Left lung (tissue), 10 donors: ENCODE data around the gene NALF2. TPM values are rescaled to one million over a fixed set of nuclear protein-coding genes. Genes with fewer than 3 reads are reported as not detected.

ENCODE experiments used
- ATAC-seq: fragments of 200-7000 bp; cut with Tn5 transposase; one replicate; pipeline ENCODE4 v1.9.1; 2020; ENCODE audit warnings: moderate library complexity
- DNase-seq, 4 donors: peaks; one replicate each; pipeline ENCODE4 v3.0.0-alpha.2; 2013 to 2020
- H3K27ac ChIP-seq, 2 donors: fragments of 200-600 bp; sonication (generic) in 1 of 2; one replicate each; pipeline versions ENCODE4 v1.5.0 to v1.8.0; 2020 to 2021
- H3K27me3 ChIP-seq, 2 donors: fragments of 200-600 bp; sonication (generic) in 1 of 2; one replicate each; pipeline versions ENCODE4 v1.5.0 to v1.8.0; 2020 to 2021
- H3K36me3 ChIP-seq, 2 donors: fragments of 200-600 bp; sonication (generic) in 1 of 2; one replicate each; pipeline versions ENCODE4 v1.5.0 to v1.8.0; 2020 to 2021
- H3K4me1 ChIP-seq, 2 donors: fragments of 200-600 bp; one replicate each; pipeline ENCODE4 v1.8.0; 2021
- H3K4me3 ChIP-seq, 2 donors: fragments of 200-600 bp; sonication (generic) in 1 of 2; one replicate each; pipeline versions ENCODE4 v1.5.0 to v1.8.0; 2020 to 2021; ENCODE audit warnings: mild to moderate bottlenecking in 1 of 2
- H3K9me3 ChIP-seq, 2 donors: fragments of 200-600 bp; sonication (generic) in 1 of 2; one replicate each; pipeline versions ENCODE4 v1.5.0 to v1.8.0; 2020 to 2021
- intact Hi-C, 2 donors: fragments of 100-400 bp; cut with DNase I; formaldehyde crosslinking; loops; one replicate each; pipeline versions ENCODE4 v1.11.2 to v1.14.2; 2022
- polyA plus RNA-seq, 6 donors: library from polyadenylated mRNA; unstranded; fragments of 120-200 nt; gene quantifications; one replicate each; pipeline ENCODE4 v1.2.1, GENCODE V29; 2013; ENCODE audit not compliant: insufficient read length in 6 of 6
- total RNA-seq, 2 donors: library from RNA; stranded (reverse); fragmentation: NEBNext Ultra II Directional; extraction: Animal tissue kit (Norgen Biotek cat#: 25700); gene quantifications; one replicate each; pipeline ENCODE4 v1.2.1, GENCODE V29; 2021
- TF ChIP-seq, protein P1 (sequence below), 2 donors: fragments of 200-600 bp; sonication (generic) in 1 of 2; IDR thresholded peaks; one replicate each; pipeline versions ENCODE4 v1.5.0 to v1.8.0; 2021; ENCODE audit warnings: antibody characterized with exemption in 2 of 2
- donor health status: DM: no; HTN: yes; CAD: no.
- donor health status: DM: no; HTN: no; CAD: no.

Gene NALF2
- total and polyA plus RNA-seq, 8 donors, result 0.03 to 0.26 (median 0.17) TPM; not detected in 1

DNA sequence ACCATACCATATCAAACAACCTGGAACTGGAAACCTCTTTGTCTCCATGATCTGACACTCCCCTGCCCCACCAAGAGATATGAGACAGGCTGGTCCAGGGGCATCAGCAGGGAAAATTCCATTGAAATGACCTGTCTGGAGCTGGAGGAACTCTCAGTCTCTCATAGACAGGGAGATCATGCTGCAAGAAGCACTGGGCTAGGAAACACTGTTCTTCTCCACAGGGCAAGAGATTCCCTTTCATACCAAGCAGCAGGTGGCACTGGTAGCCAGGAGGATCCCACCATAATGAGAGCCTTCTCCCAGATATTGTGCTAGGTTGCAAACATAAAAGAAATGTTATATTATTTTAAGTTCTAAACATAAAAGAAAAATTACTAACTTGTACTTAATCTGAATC lies 14.5 kb upstream of the NALF2 start:
- intact Hi-C loops, result no loop called here
- TF ChIP-seq, protein P1, sequence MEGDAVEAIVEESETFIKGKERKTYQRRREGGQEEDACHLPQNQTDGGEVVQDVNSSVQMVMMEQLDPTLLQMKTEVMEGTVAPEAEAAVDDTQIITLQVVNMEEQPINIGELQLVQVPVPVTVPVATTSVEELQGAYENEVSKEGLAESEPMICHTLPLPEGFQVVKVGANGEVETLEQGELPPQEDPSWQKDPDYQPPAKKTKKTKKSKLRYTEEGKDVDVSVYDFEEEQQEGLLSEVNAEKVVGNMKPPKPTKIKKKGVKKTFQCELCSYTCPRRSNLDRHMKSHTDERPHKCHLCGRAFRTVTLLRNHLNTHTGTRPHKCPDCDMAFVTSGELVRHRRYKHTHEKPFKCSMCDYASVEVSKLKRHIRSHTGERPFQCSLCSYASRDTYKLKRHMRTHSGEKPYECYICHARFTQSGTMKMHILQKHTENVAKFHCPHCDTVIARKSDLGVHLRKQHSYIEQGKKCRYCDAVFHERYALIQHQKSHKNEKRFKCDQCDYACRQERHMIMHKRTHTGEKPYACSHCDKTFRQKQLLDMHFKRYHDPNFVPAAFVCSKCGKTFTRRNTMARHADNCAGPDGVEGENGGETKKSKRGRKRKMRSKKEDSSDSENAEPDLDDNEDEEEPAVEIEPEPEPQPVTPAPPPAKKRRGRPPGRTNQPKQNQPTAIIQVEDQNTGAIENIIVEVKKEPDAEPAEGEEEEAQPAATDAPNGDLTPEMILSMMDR (IDR thresholded peaks at IDR 0.05), result no peak

DNA sequence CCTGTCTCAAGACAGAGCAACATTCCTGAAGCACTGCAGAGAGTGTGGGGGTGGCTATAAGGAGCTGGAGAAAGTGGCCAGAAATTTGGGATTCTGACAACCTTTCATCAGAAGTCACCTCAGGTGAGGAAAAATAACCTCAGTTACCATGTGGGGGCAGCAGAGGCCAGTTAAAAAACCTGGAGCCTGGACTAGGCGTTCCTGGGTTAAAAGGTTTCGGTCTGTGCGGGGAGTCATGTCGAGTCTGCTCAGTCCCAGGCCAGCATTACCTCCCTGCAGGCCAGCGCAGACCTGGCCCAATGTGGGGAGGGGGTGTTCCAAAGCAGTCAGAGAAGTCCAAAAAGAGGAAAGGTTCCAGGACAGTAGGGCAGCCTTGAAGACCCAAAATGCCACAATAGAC lies 10.9 kb upstream of the NALF2 start:
- TF ChIP-seq, protein P1 (IDR thresholded peaks at IDR 0.05), result peak in 1 of 2 donors; percentile 22
- Histone ChIP-seq H3K4me1 (no peaks in the 10 kb centered on the region), H3K36me3 (no peaks in the 10 kb centered on the region), H3K27me3 (peaks cover 0 to 19% of the 10 kb centered on the region in 2 donors), H3K4me3 (no peak overlapping the region), H3K9me3 (no peaks in the 10 kb centered on the region), H3K27ac (no peak overlapping the region)
- intact Hi-C loops, result no loop called here
- peak; percentile 73 for ATAC-seq
- peak in 1 of 4 donors; percentile 5 for DNase-seq

More for the DNA sequence above, 14.5 kb upstream of the NALF2 start:
- no peaks in the 10 kb centered on the region for H3K4me1 ChIP-seq
- H3K9me3 ChIP-seq, result no peaks in the 10 kb centered on the region
- H3K4me3 ChIP-seq, result no peak overlapping the region
- DNase-seq (no peak), ATAC-seq (no peak)
- no peaks in the 10 kb centered on the region for H3K36me3 ChIP-seq
- peaks cover 0 to 21% of the 10 kb centered on the region in 2 donors for H3K27me3 ChIP-seq
- no peak overlapping the region for H3K27ac ChIP-seq

DNA sequence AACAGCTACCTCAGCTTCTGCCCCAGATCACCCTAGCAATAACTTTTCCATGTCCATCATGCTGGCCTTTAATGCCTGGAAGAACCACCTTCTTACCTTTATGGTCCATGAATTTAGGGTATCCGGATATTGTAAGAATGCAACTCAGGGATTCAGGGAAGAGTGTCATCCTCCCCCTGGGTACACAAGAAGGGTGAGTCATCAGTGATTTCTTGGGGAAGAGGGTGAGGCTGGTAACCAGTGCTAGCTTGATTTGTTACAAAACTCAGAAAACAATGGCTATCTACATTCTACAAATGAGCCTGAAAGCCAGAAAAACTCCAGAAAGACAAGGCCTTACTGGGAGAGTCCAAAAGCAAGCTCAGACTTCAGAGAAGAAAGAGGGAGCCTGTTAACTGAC lies 10.4 kb upstream of the NALF2 start:
- H3K27ac ChIP-seq, result no peak overlapping the region
- H3K9me3 ChIP-seq, result no peaks in the 10 kb centered on the region
- ATAC-seq (no peak), DNase-seq (no peak)
- no peaks in the 10 kb centered on the region for H3K36me3 ChIP-seq
- no peak overlapping the region for H3K4me3 ChIP-seq
- peaks cover 0 to 19% of the 10 kb centered on the region in 2 donors for H3K27me3 ChIP-seq
- intact Hi-C loops, result no loop called here
- H3K4me1 ChIP-seq, result no peaks in the 10 kb centered on the region
- TF ChIP-seq, protein P1 (IDR thresholded peaks at IDR 0.05), result no peak

DNA sequence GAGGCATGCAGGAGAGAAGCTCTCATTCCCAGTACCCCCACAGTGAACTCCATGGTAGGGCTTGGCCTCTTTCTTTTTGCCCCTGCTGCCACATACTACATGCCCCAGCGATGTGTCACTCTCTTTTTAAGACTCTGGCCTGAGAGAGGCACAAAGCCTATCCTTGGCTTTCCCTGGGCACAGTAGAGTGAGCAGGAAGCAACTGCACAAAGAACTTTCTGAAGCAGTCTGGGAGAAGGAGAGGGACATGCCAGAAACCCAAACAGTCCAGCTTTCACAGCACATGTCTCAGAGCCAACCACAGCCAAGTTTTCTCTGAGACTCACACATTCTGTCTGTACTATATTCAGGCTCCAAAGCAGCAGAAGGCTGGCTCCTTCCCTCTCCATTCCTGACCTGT lies 7.9 kb upstream of the NALF2 start:
- TF ChIP-seq, protein P1 (IDR thresholded peaks at IDR 0.05), result no peak
- no peak for ATAC-seq
- H3K4me3 ChIP-seq, result no peak overlapping the region
- intact Hi-C loops, result no loop called here
- peaks cover 7 to 15% of the 10 kb centered on the region in 2 donors for H3K27me3 ChIP-seq
- H3K4me1 ChIP-seq, result no peaks in the 10 kb centered on the region
- H3K36me3 ChIP-seq, result no peaks in the 10 kb centered on the region
- H3K27ac ChIP-seq, result no peak overlapping the region
- no peak for DNase-seq
- no peaks in the 10 kb centered on the region for H3K9me3 ChIP-seq

DNA sequence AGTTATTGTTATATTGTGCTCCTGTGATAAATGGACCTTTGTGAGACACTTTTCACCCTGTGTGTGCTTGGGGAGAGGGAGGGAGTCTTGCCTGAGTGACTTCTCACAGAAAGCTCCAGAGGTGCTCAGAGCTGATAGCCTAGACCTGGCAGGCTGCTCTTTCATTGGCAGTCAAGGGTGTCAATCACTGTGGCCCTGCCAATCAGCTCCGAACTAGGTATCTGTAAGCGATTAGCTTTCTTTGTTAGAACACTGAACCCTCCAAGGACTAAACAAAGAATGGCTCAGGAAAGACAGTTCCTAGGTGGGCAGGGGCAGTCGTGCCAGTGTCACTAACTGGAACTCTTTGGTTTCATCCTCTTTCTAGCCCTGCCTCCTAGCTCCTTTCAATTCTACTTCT lies 2.7 kb upstream of the NALF2 start:
- Histone ChIP-seq H3K9me3 (no peaks in the 10 kb centered on the region), H3K36me3 (no peaks in the 10 kb centered on the region), H3K4me1 (peaks cover 0 to 2% of the 10 kb centered on the region in 2 donors), H3K4me3 (no peak overlapping the region), H3K27me3 (peaks cover 10 to 57% of the 10 kb centered on the region in 2 donors), H3K27ac (no peak overlapping the region)
- TF ChIP-seq, protein P1 (IDR thresholded peaks at IDR 0.05), result no peak
- ATAC-seq (no peak), DNase-seq (no peak)
- intact Hi-C loops, result no loop called here
